GM20000 (cell line): ENCODE results near the gene CXCR6.
"Not testable (repeated sequence)": the region's sequence is repeated elsewhere in the genome, so short reads cannot be mapped to it uniquely, and the experiment has no call there.

Experiments
- DNase-seq: peaks from one replicate; pipeline ENCODE4 v3.0.0; 2012; ENCODE audit warnings: low spot score
- TF ChIP-seq, protein P1 (sequence below): IDR thresholded peaks from 2 replicates; pipeline ENCODE4 v1.5.1; 2012; ENCODE audit warnings: mild to moderate bottlenecking, control low read depth; ENCODE audit errors: extremely low read depth, missing control alignments

The CXCR6 gene

GRCh38 chr3:45995236-45996192 is 52.2 kb downstream of the CXCR6 start, which contains the start of gene FYCO1:
TSS of gene FYCO1 (minus strand) at chr3:45995824. CDS start at chr3:45984910, 10,914 bp downstream.
- peak; percentile 91 for DNase-seq
- TF ChIP-seq, protein P1, sequence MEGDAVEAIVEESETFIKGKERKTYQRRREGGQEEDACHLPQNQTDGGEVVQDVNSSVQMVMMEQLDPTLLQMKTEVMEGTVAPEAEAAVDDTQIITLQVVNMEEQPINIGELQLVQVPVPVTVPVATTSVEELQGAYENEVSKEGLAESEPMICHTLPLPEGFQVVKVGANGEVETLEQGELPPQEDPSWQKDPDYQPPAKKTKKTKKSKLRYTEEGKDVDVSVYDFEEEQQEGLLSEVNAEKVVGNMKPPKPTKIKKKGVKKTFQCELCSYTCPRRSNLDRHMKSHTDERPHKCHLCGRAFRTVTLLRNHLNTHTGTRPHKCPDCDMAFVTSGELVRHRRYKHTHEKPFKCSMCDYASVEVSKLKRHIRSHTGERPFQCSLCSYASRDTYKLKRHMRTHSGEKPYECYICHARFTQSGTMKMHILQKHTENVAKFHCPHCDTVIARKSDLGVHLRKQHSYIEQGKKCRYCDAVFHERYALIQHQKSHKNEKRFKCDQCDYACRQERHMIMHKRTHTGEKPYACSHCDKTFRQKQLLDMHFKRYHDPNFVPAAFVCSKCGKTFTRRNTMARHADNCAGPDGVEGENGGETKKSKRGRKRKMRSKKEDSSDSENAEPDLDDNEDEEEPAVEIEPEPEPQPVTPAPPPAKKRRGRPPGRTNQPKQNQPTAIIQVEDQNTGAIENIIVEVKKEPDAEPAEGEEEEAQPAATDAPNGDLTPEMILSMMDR, result no peak

GRCh38 chr3:45997499-45997898 is 54.2 kb downstream of the CXCR6 start:
- DNase-seq, result not testable (repeated sequence)

DNA sequence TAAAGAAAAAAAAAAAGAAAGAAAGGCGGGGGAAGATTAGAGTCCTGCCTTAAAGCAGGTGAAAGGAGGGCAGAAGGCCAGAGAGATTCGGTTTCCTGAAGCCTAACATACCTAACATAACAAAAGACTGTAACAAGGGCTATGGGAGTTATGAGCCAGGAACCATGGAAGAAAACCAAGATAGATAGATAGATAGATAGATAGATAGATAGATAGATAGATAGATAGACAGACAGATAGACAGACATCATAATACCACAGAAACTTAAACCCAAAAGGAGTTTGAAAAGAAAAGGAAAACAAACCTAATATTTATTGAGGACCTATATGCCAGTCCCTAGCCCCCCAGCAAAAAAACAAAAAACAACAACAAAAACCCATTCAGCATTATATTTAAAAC is 54.7 kb downstream of the CXCR6 start:
- no peak for DNase-seq
- TF ChIP-seq, protein P1, result no peak
